Skeletal muscle tissue (tissue), 4 donors: Measurements from ENCODE around the gene CD164L2. TPM values are rescaled to one million over a fixed set of nuclear protein-coding genes. Genes with fewer than 3 reads are reported as not detected.
A peak's percentile ranks its signal among the peaks of the same experiment; 100 is the strongest.
"Not testable (repeated sequence)": the region's sequence is repeated elsewhere in the genome, so short reads cannot be mapped to it uniquely, and the experiment has no call there.

ENCODE experiments used
- H3K27ac ChIP-seq: one replicate; pipeline ENCODE4 v1.7.0; 2013; ENCODE audit warnings: mild to moderate bottlenecking, low read depth, low read length, inconsistent platforms
- H3K27me3 ChIP-seq, 3 donors: one replicate each; pipeline ENCODE4 v1.7.0; 2013; ENCODE audit warnings: low read length in 3 of 3; ENCODE audit not compliant: control insufficient read depth in 3 of 3, insufficient read depth in 3 of 3
- H3K36me3 ChIP-seq, 3 donors: one replicate each; pipeline ENCODE4 v1.7.0; 2013; ENCODE audit warnings: low read length in 3 of 3; ENCODE audit not compliant: control insufficient read depth in 3 of 3, insufficient read depth in 3 of 3
- H3K4me1 ChIP-seq, 3 donors: one replicate each; pipeline ENCODE4 v1.7.0; 2013; ENCODE audit warnings: low read length in 3 of 3, mild to moderate bottlenecking in 3 of 3; ENCODE audit not compliant: control insufficient read depth in 3 of 3, insufficient read depth in 3 of 3
- H3K4me3 ChIP-seq, 3 donors: one replicate each; pipeline ENCODE4 v1.7.0; 2013; ENCODE audit warnings: low read length in 3 of 3
- H3K9ac ChIP-seq, 3 donors: one replicate each; pipeline ENCODE4 v1.7.0; 2013; ENCODE audit warnings: low read length in 3 of 3, mild to moderate bottlenecking in 3 of 3, moderate library complexity in 2 of 3, low read depth in 1 of 3
- H3K9me3 ChIP-seq, 3 donors: one replicate each; pipeline ENCODE4 v1.7.0; 2013; ENCODE audit warnings: low read length in 3 of 3; ENCODE audit not compliant: control insufficient read depth in 3 of 3
- total RNA-seq: library from RNA; depleted of rRNA; stranded (reverse); fragments of >200 nt; gene quantifications from one replicate; pipeline ENCODE4 v1.2.3, GENCODE V29; 2014
- donor health status: Osteomylitis.

Gene CD164L2
- total RNA-seq, 1 donor from 2014 or later = not detected

GRCh38 chr1:27392096-27392777 is 9.1 kb upstream of the CD164L2 start, which contains the start of gene GPR3:
Gene GPR3 (plus strand): TSS chr1:27392622. CDS start chr1:27393799, 1,177 bp downstream.
- Histone ChIP-seq H3K36me3 (no peaks in the 10 kb centered on the region), H3K27ac (no peak within 1 kb of the TSS), H3K9ac (peak within 1 kb of the TSS; percentile 43 to 81 (median 65)), H3K9me3 (no peaks in the 10 kb centered on the region), H3K27me3 (no peaks in the 10 kb centered on the region), H3K4me1 (peaks cover 17 to 27% (median 17%) of the 10 kb centered on the region in 3 donors), H3K4me3 (peak within 1 kb of the TSS; percentile 14 to 73 (median 60))

- H3K27ac ChIP-seq = no peak overlapping the region
- no peaks in the 10 kb centered on the region for H3K27me3 ChIP-seq
- peak overlapping the region; percentile 11 to 73 (median 60) for H3K4me3 ChIP-seq
- H3K4me1 ChIP-seq = peaks cover 17 to 27% (median 17%) of the 10 kb centered on the region in 3 donors
- no peaks in the 10 kb centered on the region for H3K9me3 ChIP-seq
- peak overlapping the region in 2 of 3 donors; percentile 51 to 81 for H3K9ac ChIP-seq
- H3K36me3 ChIP-seq = no peaks in the 10 kb centered on the region
Observed at GRCh38 chr1:27391511-27392095, 8.5 kb upstream of the CD164L2 start.

GRCh38 chr1:27388337-27389005 is 5.3 kb upstream of the CD164L2 start:
- Histone ChIP-seq H3K4me1 (peaks cover 17 to 19% (median 17%) of the 10 kb centered on the region in 3 donors), H3K27ac (no peak overlapping the region), H3K9ac (peak overlapping the region in 1 of 3 donors; percentile 40), H3K27me3 (peaks cover 0 to 2% (median 0%) of the 10 kb centered on the region in 3 donors), H3K36me3 (no peaks in the 10 kb centered on the region), H3K9me3 (no peaks in the 10 kb centered on the region), H3K4me3 (no peak overlapping the region)

- H3K9me3 ChIP-seq, H3K4me3 ChIP-seq, H3K9ac ChIP-seq, H3K27ac ChIP-seq, H3K36me3 ChIP-seq, H3K27me3 ChIP-seq: not testable (repeated sequence)
- peaks cover 12 to 16% (median 13%) of the 10 kb centered on the region in 3 donors for H3K4me1 ChIP-seq
Observed at GRCh38 chr1:27384797-27385196, 1.7 kb upstream of the CD164L2 start.

- H3K36me3 ChIP-seq = no peaks in the 10 kb centered on the region
- H3K4me3 ChIP-seq = no peak overlapping the region
- H3K4me1 ChIP-seq = peaks cover 12 to 15% (median 13%) of the 10 kb centered on the region in 3 donors
- H3K9ac ChIP-seq = no peak overlapping the region
- peaks cover 0 to 4% (median 3%) of the 10 kb centered on the region in 3 donors for H3K27me3 ChIP-seq
- no peaks in the 10 kb centered on the region for H3K9me3 ChIP-seq
- no peak overlapping the region for H3K27ac ChIP-seq
Observed at GRCh38 chr1:27383661-27384060, 528 bp upstream of the CD164L2 start.

GRCh38 chr1:27381969-27382762 is 967 bp downstream of the CD164L2 start:
- Histone ChIP-seq H3K4me3 (no peak overlapping the region), H3K36me3 (no peaks in the 10 kb centered on the region), H3K4me1 (peaks cover 12 to 15% (median 13%) of the 10 kb centered on the region in 3 donors), H3K9ac (no peak overlapping the region), H3K27me3 (peaks cover 0 to 4% (median 3%) of the 10 kb centered on the region in 3 donors), H3K9me3 (no peaks in the 10 kb centered on the region), H3K27ac (no peak overlapping the region)

- H3K9ac ChIP-seq = peak overlapping the region in 1 of 3 donors; percentile 19
- no peak overlapping the region for H3K4me3 ChIP-seq
- no peaks in the 10 kb centered on the region for H3K9me3 ChIP-seq
- peaks cover 0 to 4% (median 3%) of the 10 kb centered on the region in 3 donors for H3K27me3 ChIP-seq
- no peak overlapping the region for H3K27ac ChIP-seq
- H3K36me3 ChIP-seq = no peaks in the 10 kb centered on the region
- H3K4me1 ChIP-seq = peaks cover 12 to 15% (median 13%) of the 10 kb centered on the region in 3 donors
Observed at GRCh38 chr1:27380766-27381733, 2.1 kb downstream of the CD164L2 start.

- Histone ChIP-seq H3K9ac (peak overlapping the region in 1 of 3 donors; percentile 33), H3K4me3 (no peak overlapping the region), H3K4me1 (peaks cover 12 to 17% (median 13%) of the 10 kb centered on the region in 3 donors), H3K9me3 (no peaks in the 10 kb centered on the region), H3K36me3 (no peaks in the 10 kb centered on the region), H3K27me3 (peaks cover 0 to 4% (median 3%) of the 10 kb centered on the region in 3 donors), H3K27ac (no peak overlapping the region)
Observed at GRCh38 chr1:27380224-27380623, 2.9 kb downstream of the CD164L2 start.
